ENCODE data around the gene KLHL35.

Gene KLHL35

DNA sequence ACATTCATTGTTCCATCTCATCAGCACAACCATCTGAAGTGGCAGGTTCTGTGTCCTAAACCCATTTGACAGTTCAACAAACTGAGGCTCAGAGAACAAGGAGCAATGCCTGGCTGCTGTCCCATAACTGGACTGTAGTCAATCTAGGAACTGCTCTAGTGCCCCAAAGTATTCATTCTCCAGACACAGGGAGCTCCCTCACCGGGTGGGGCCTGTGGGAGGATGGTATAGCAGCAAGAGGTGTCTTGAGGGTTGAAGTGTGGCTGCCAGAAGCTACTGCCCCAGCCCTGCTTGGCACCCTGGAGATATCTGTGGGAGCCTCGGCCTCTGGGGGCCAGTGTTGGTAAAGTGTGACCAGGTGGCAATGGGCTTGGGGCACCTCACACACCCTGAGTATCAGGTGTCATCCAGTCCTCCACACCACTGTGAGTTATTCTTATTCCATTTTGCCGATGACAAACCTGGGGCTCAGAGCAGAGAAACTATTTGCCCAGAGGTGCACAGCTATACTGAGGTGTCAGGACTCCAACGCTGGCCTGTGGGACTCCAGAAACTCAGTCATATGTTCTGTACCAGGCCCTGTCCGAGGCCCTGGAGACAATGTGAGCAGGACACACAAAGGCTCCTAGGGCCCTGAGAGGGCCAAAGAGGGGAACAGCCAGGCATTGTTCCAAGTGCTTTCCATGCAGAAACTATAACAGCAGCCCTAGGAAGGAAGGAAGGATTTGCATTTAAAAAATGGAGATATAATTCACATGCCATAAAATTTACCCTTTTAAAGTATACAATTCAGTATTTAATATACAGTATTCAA is 46.0 kb upstream of the KLHL35 start:
- DNase-seq (ENCODE audit: low spot score) = no peak
- in situ Hi-C loops (cut with MboI; ENCODE audit: low sequenced_read_pairs, unreplicated experiment) = no loop called here
- TF ChIP-seq, protein P1, sequence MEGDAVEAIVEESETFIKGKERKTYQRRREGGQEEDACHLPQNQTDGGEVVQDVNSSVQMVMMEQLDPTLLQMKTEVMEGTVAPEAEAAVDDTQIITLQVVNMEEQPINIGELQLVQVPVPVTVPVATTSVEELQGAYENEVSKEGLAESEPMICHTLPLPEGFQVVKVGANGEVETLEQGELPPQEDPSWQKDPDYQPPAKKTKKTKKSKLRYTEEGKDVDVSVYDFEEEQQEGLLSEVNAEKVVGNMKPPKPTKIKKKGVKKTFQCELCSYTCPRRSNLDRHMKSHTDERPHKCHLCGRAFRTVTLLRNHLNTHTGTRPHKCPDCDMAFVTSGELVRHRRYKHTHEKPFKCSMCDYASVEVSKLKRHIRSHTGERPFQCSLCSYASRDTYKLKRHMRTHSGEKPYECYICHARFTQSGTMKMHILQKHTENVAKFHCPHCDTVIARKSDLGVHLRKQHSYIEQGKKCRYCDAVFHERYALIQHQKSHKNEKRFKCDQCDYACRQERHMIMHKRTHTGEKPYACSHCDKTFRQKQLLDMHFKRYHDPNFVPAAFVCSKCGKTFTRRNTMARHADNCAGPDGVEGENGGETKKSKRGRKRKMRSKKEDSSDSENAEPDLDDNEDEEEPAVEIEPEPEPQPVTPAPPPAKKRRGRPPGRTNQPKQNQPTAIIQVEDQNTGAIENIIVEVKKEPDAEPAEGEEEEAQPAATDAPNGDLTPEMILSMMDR (IDR thresholded peaks at IDR 0.05; ENCODE audit: borderline replicate concordance, control extremely low read depth, extremely low read depth, insufficient read depth, missing control alignments) = no peak

DNA sequence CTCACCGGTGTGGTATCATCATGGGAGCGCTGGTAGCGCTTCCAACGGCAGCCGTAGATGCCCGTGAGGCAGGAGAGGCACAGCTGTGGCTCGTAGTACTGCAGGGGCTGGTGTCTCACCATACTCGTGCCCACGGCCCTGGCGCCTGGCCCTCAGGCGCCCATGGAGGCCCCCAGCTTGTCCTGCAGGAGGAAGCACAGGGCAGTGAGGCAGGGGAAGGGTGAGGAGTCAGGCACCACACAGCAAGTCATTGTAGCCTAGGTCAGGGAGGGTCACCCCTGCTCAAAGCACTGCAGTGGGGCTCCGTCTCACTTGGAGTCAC is 44.6 kb upstream of the KLHL35 start:
- in situ Hi-C loops (cut with MboI; ENCODE audit: low sequenced_read_pairs, unreplicated experiment) = no loop called here
- TF ChIP-seq, protein P1 (IDR thresholded peaks at IDR 0.05; ENCODE audit: borderline replicate concordance, control extremely low read depth, extremely low read depth, insufficient read depth, missing control alignments) = no peak

DNA sequence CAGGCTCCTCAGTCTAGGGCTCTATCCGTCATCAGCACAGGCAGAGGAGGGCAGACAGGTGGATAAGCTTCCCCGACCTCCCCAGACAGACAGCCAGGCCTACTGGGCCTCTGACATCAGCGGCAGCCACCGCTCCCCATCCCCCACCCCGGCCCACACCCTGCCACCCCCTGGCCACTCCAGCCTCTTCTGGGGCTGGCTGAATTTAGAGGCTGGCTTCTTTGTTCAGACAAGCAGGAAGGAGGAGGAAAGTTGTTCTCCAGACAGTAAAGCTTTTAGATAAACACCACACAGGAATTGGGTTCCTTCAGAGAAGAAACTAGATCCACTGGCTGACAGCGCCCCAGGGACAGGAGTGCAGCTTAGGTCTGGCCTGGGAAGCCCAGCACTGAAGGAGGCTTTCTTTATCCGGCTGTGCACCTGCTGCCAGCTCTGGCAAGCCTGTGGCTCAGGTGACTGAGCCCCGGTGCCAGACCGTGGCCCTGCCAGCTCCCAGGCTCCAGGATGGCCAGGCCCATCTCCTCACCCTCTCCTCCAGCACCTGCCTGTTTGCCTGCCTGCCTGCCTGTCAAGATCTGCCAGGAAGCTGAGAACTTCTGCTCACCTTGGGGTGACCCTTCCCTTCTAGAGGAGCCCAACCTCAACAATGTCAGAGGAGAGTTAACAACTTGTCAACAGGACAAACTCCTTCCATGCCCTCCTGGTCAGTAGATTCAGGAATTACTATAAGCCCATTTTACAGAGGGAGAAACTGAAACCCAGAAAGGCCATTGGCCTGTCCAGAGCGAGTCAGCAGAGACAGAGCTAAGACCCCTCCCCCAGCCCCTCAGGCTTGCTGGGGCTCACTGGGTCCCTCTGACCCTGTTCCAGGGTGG is 44.0 kb upstream of the KLHL35 start:
- in situ Hi-C loops (cut with MboI; ENCODE audit: low sequenced_read_pairs, unreplicated experiment) = no loop called here
- no peak for DNase-seq (ENCODE audit: low spot score)
- TF ChIP-seq, protein P1 (IDR thresholded peaks at IDR 0.05; ENCODE audit: borderline replicate concordance, control extremely low read depth, extremely low read depth, insufficient read depth, missing control alignments) = no peak

More for the DNA sequence above, 44.6 kb upstream of the KLHL35 start:
- DNase-seq (ENCODE audit: low spot score) = no peak

DNA sequence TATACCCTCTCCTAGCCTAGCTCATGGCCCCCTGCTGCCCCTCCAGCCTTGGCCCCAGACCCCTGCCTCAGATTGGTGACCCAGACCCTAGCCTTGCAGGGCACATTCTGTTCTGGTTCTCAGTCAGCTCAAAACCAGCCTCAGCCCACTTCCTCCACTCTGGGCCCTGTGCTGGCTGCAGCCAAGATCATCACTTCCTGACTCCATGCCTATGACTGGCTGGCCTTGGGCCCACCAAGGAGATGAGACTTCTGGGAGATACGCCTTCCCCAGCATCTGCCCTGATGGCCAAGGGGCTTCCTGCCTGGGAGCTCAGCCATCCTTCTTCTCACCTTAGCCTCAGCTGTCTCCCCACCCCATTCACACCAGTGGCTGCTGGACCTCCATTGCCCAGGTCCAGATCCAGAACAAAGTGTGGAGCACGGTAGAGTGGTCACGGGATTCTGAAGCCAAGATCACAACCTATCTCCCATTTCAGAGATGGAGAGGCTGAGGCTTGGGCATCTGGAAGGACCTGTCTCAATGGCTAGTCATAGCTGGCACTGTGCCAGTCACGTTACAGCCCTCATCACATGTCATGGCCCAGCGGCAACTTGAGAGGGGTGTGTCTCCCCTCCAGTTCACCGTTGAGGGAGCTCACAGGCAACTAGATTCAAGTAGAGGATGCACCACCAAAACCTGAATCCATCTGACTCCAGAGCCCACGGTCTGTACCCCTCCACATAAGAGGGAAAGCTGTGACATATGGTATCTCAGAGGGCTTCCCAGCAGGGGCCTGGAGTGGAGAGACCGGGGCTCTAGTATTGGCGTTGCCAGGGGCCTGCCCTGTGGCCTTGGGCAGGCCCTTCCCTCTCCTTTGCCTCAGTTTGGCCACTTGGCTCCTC is 43.0 kb upstream of the KLHL35 start:
- TF ChIP-seq, protein P1 (IDR thresholded peaks at IDR 0.05; ENCODE audit: borderline replicate concordance, control extremely low read depth, extremely low read depth, insufficient read depth, missing control alignments) = no peak
- in situ Hi-C loops (cut with MboI; ENCODE audit: low sequenced_read_pairs, unreplicated experiment) = no loop called here
- DNase-seq (ENCODE audit: low spot score) = no peak

DNA sequence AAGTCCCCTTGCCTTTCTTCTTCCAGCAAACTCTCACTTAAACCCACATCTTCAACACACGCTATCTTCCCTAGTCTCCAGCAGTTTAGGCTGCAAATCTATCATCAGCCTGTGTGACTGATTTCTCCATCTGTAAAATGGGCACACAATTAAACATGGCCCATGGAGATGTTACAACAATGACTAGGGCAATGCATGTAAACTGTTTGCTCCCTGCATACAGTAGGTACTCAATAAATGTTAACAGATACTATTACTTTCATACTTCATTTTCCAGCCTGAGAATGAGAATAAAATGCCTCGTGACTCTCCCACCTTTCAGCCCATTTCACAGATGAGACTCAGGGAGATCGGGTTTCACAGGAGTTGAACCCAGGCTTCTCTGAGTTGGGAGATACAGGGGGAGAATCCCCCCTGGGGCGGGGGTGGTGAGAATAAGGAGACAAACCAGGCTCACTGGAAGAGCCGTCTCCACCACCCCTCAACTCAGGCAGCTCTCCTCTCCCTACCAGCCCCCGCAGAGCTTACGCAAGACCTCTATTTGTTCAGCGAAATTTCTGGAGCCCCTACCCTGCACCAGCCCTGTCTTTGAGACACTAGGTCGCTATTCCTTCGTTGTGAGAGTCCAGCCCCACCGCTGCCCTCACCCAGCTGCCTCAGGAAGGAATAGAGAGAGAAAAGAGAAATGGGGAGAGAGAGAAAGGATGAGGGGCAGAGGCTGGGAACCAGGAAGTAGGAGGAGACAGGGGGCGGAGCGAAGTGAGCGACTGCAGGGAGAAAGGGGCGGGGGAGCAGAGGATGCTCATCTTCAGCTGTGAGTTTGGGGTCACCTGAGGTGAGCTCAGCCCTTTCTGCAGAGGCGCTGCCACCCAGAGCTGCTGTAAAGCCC is 42.1 kb upstream of the KLHL35 start:
- DNase-seq (ENCODE audit: low spot score) = peak; percentile 67
- in situ Hi-C loops (cut with MboI; ENCODE audit: low sequenced_read_pairs, unreplicated experiment) = no loop called here
- TF ChIP-seq, protein P1 (IDR thresholded peaks at IDR 0.05; ENCODE audit: borderline replicate concordance, control extremely low read depth, extremely low read depth, insufficient read depth, missing control alignments) = no peak

Data from GM13976 (cell line).